D341Med (cell line): Measurements from ENCODE around the gene NUBP2.
"Not testable (repeated sequence)": the region's sequence is repeated elsewhere in the genome, so short reads cannot be mapped to it uniquely, and the experiment has no call there.

ENCODE experiments used
- DNase-seq: peaks from one replicate; pipeline ENCODE4 v3.0.0; 2012; ENCODE audit warnings: low spot score

The NUBP2 gene

DNA sequence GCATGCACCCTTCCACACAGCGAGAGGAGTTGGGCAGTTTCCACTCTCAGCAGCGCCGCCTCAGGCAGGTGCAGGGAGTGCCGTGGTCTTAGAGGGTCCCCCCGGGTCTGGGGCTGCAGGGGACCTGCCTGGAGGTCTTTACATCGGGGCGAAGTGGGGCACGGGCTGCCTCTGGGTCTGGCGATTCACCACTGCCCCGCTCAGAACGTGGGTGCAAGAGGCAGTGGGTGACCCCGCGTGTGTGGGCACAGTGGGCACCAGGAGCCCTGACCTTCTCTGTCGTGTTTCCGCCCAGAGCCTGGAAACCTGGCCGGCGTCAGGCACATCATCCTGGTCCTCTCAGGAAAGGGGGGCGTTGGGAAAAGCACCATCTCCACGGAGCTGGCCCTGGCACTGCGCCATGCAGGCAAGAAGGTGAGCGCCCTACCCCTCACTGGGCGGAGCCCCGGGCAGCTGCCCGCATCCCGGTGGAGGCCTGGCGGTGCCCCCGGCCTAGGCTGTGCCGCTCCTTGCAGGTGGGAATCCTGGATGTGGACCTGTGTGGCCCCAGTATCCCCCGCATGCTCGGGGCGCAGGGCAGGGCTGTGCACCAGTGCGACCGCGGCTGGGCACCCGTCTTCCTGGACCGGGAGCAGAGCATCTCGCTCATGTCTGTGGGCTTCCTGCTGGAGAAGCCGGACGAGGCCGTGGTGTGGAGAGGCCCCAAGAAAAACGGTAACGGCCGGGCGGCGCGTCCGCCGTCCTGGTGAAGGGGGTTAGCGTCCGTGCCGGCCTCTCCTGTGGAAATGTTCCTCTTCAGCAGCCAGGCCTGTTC lies 3.7 kb downstream of the NUBP2 start:
- no peak for DNase-seq

- DNase-seq, result no peak
Observed at GRCh38 chr16:1787056-1787321, 4.2 kb downstream of the NUBP2 start.

DNA sequence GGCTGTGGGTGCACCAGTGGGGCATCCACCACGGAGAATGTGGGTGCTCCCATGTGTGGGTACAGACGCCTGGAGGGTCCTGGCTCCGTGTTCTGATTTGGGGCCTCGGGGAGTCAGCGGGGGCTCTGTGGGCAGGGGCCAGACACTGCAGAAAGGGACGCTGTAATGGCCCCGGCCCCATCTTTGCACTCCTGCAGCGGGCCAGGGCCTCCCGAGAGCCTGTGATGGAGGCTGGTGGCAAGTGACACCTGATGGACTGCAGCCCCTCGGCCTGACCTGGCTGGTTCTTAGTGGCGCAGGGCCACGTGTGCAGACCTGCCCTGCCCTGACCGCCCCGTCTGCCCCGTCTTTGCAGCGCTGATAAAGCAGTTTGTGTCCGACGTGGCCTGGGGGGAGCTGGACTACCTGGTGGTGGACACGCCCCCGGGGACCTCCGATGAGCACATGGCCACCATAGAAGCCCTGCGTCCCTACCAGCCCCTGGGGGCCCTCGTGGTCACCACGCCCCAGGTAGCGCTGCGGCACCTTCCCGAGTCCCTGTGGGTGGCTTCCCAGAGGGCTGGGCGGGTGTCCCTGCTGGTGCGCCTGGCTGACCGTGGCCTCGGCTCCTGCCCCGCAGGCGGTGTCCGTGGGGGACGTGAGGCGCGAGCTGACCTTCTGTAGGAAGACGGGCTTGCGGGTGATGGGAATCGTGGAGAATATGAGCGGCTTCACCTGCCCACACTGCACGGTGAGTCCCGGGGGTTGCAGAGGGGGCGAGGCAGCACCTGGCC lies 4.7 kb downstream of the NUBP2 start:
- no peak for DNase-seq

DNA sequence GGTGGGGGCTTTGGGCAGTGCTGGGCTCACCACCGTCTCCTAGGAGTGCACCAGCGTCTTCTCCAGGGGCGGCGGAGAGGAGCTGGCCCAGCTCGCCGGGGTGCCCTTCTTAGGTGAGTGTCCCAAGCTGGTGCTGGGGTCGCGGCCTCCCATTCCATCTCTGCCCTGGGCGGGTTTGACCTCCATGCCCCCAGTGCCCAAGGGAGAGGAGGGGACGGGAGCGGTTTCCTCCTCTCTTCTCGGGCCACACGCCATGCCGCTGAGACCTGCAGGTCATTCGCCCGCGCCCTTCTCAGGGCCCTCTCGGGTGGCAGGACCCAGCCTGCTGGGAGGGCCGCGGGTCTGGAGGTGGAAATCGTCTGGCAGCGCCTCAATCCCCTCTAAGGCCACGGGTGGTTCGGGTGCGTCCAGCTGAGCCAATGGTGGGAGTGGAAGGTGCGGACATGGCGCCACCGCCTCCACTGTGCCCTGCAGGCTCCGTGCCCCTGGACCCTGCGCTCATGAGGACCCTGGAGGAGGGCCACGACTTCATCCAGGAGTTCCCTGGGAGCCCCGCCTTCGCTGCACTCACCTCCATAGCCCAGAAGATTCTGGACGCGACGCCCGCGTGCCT lies 5.4 kb downstream of the NUBP2 start:
- DNase-seq, result no peak

DNA sequence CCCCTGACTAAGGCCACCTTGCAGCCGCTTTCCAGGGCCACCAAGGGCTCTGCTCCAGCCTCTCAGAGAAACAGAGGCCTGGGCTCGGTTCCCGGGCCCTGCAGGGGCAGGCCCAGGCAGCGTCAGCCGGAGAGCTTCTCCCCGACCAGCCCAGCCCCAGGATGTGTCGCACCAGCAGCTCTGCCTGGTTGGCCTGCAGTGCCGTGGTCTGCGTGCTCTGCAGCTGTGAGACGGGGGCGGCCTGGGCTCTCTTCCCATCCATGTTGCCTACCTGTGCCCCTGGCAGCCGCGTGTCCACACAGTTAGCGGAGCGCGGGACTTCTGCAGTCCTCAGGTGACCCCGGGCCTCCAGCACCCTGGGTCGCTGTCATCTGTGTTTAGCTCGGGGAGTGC lies 5.9 kb downstream of the NUBP2 start:
- DNase-seq, result no peak

- DNase-seq, result no peak
Observed at GRCh38 chr16:1789643-1790045, 6.9 kb downstream of the NUBP2 start.

GRCh38 chr16:1790261-1790610 lies 7.5 kb downstream of the NUBP2 start:
- DNase-seq, result no peak

DNA sequence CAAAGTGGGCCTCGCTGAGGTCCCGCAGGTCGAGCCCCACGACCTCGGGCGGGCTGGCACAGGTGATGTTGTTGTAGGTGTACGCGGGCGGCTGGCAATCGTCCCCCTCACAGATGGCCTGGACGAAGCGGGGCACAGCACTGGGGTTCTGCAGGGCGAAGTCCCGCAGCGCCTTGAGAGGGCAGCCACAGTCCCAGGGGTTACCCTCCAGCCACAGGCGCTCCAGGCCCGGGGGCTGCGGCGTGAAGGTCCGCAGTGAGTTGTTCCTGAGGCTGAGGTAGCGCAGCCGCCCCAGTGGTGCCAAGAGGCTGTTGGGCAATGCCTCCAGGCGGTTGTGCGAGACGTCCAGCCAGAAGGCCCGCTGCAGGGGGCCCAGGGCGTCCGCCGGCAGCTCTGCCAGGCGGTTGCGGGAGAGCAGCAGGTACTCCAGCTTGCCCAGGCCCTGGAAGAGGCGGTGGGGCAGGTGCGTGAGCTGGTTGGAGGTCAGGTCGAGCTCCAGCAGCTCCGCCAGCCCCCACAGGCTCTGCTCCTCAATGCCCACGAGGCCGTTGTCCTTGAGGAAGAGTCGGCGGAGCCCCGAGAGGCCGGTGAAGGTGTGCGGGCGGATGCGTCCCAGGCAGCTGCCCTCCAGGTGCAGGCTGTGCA lies 8.0 kb downstream of the NUBP2 start:
- DNase-seq, result no peak

DNA sequence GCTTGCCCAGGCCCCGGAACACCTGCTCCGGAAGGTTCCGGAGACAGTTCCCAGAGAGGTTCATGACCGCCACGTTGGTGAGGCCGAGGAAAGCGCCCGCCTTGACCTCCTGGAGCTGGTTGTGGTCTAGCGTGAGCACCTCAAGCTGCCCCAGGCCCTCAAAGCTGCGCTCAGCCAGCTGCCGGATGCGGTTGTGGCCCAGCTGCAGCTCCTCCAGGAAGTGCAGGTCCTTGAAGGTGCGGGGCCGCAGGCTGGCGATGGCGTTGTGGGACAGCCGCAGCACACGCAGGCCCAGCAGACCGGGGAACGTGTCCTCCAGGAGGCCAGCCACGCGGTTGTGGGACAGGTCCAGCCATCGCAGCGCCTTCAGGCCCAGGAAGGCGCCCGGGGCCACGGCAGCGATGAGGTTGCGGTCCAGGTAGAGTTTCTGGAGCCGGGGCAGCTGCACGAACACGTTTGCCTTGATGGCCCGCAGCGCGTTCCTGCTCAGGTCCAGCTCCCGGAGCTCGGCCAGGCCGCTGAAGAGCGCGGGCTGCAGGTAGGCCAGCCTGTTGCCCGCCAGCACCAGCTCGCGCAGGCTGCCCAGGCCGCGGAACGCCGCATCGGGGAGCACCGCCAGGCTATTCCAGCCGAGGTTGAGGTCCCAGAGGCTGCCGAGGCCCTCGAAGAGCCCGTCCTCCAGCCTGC lies 8.6 kb downstream of the NUBP2 start:
- no peak for DNase-seq

DNA sequence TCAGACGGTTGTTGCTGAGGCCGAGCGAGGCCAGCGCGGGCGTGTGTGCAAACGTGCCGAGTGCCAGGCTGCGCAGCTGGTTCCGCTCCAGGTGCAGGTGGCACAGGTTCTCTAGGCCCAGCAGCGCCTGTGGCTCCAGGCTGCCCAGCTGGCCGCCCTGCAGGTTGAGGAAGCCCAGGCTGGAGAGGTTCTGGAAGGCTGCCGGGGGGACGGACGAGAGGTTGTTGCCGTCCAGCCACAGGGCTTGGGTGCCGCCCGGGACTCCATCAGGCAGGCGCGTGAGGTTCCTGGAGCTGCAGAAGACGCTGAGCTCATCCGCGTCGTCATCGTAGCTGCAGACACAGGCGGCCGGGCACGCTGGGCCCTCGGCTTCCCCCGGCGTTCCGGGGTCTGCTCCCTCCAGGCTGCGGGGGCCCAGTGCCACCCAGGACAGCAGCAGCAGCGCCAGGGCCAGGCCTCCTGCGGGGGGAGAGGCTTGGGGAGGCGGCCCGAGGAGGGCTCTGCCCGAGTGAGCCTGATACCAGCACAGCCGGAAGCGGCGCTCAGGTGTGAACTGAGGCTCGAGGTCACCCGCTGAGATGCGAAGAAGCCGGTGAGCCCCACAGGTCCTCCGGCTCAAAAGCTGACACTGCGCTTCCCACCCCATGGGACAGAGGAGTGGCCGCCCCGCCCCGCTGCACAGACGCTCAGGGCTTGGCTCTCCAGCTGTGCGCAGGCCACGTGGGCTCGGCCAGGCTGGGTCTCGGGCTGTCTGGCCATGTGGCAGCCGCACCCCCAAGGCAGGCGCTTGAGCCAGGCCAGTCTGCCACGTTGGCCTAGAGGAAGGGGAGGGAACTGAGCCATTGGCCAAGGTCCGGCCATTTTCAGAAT lies 9.4 kb downstream of the NUBP2 start:
- DNase-seq, result no peak

DNA sequence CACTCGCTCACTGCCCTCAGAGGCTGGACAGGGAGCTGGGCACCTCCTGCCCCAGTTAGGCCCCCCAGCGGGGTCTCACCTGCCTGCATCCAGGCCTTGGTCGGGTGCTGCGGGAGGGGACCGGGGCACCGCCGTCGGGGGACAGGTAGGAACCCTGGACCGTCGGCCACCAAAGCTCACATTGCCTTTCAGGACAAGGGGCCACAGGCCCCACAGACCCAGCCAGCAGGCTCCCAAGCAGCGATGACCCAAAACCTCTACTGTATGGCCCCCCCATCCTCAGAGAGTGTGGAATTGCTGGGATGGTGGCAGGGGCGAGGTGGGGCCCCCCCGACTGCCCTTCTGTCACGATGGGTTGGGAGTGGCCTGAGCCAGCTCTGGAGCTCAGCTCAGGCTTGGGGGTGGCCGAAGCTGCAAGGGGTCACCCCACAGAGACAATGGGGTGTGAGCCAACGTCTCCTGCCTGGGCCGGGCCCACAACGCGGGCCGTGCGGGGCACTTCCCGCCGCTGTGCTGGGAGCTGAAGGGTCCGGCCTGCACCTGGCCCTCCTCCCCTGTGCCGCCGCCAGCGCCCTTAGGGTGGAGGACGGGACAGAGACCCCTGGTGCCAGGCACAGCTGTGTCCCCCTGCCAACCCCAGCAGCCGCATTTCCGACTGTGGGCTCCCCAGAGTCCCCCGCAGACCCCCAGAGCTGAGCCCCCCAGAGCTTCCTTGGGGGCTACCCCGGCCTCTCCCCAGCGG lies 10.2 kb downstream of the NUBP2 start:
- DNase-seq, result no peak

DNA sequence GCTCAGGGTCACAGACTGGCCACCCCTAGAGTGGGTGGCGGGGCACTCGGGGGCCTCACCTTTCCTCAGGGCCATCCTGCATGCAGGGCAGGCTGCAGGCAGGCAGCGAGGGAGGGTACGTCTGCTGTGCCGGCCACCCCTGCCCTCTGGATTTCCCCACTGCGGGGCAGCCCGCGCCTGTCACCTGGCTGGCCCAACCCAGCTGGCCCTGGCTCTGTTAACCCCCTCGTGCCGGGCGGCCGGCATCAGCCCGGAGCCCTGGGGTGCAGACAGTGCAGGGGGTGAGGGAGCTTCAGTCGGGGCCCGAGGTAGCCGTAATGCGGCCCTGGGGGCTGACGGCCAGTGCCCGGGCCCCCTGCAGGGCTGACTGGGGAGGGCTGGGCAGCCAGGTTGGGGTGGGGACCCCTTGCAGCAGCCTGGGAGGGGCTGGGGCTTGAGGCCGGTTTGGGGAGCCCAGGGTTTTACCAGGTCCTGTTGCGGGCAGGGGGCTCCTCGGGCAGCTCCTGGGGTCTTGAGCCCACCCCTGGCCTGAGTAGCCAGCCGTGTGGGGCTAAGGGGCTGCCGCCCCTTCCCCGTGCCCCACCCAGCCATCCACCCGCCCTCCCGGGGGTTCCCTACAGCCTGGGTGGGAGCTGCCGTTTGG lies 10.9 kb downstream of the NUBP2 start, which contains the start of gene IGFALS:
Gene IGFALS, minus strand, starts transcription at position 128 of the 643 bp plus-strand sequence. Its CDS starts 53 bp downstream, at position 75.
- no peak for DNase-seq

DNA sequence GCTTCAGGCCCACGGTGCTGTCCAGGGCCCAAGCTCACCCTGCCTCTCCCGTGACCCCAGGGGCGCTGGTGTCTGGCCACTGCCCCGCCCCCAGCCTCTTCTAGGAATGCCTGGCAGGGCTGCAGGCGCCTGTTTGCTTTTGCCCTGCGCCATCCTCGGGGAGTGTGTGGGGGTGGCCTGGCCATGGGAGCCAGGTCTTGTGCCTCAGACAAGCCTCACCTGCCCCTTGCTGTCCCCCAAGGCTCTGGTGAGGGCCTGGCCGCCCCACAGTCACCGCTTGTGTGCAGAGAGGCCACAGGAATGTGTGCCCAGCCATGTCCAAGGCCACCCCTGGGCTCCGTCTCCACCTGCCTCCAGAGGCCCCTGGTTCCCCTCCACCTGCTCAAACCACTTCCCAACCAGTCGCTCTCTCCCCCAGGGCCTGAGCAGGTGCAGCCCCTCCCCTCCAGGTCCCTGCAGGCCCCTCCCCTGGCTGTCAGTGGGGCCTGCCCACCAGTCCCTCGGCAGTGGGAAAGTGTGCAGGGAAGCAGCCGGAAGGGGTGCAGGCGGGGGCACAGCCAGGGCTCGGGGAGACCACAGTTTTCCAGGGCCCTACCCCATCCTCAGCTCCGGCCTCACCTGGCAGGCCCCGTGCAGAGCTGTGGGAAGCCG lies 11.6 kb downstream of the NUBP2 start:
- DNase-seq, result no peak

DNA sequence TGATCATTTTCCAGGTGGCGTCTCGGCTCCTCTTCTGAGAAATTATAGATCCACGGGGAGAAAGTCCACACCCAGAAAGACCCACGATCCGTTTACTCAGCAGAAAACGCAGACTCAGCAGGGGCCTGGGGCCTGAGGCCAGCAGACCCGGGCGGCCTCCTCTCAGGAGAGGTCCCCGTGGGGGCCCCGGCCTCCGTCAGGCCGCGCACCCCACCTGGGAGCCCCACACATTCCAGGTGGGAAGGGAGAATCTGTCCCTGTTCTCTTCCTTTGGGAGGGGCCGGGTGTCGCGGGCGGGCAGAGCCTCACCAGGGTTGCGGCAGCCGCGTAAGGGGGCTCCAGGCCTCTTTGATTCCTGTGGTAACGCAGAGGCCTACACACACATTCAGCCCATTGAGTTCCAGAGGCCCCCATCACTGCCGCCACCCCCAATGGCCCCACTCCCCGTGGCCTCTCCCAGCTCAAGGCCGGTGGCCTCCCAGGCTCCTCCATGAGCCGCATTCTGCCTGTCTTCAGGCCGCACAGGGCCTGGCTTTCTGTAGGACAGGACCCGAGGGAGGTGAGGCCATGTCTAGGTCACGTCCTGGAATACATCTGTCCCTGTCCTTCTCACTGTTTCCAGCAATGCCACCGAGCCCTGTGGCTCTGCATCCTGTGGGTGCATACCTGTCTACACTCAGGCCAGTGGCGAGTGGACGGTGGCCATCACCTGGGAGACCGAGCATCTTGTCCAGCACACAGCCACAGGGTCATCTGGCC lies 12.3 kb downstream of the NUBP2 start:
- no peak for DNase-seq

GRCh38 chr16:1799263-1799662 lies 16.5 kb downstream of the NUBP2 start:
- DNase-seq, result not testable (repeated sequence)

GRCh38 chr16:1800701-1801100 lies 17.9 kb downstream of the NUBP2 start:
- no peak for DNase-seq

GRCh38 chr16:1807626-1808025 lies 24.9 kb downstream of the NUBP2 start:
- DNase-seq, result no peak

DNA sequence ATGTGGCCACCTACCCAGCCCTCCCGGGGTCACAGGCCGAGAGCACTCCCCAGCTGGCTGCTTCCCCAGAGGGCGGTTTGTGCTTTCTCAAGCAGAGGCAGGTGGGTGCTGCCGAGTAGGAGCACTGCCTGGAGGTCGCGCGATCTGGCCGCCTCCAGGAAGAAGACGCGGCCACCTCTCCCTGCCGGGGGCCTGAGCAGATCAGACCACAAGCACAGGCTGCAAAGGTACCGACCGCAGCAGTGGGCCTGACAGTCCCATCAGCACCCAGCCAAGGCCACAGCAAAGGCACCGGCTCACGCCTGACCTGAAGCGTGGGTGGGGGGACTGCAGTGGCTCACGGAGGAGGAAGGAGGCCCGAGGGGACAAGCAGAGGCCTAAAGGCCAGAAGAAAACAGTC lies 25.9 kb downstream of the NUBP2 start:
- no peak for DNase-seq
